ENCODE data around the gene ADIPOR2.

ADIPOR2 gene

GRCh38 chr12:1646569-1647284, 44.1 kb upstream of the ADIPOR2 start:
- DNase-seq (ENCODE audit: low read depth): no peak
- no peak for TF ChIP-seq CTCF (IDR thresholded peaks at IDR 0.05; ENCODE audit: control insufficient read depth, extremely low read depth, insufficient read depth)
- no peak overlapping the region for H3K4me3 ChIP-seq (ENCODE audit: low read depth, low read length)

- DNase-seq (ENCODE audit: low read depth): no peak
Measured at GRCh38 chr12:1647285-1647669, 43.6 kb upstream of the ADIPOR2 start.

GRCh38 chr12:1650260-1650977, 40.5 kb upstream of the ADIPOR2 start:
- no peak for TF ChIP-seq CTCF (IDR thresholded peaks at IDR 0.05; ENCODE audit: control insufficient read depth, extremely low read depth, insufficient read depth)
- no peak overlapping the region for H3K4me3 ChIP-seq (ENCODE audit: low read depth, low read length)
- no peak for DNase-seq (ENCODE audit: low read depth)

More at GRCh38 chr12:1647285-1647669, 43.6 kb upstream of the ADIPOR2 start:
- no peak overlapping the region for H3K4me3 ChIP-seq (ENCODE audit: low read depth, low read length)
- no peak for TF ChIP-seq CTCF (IDR thresholded peaks at IDR 0.05; ENCODE audit: control insufficient read depth, extremely low read depth, insufficient read depth)

GRCh38 chr12:1650978-1651361, 39.9 kb upstream of the ADIPOR2 start:
- TF ChIP-seq CTCF (IDR thresholded peaks at IDR 0.05; ENCODE audit: control insufficient read depth, extremely low read depth, insufficient read depth): no peak
- no peak overlapping the region for H3K4me3 ChIP-seq (ENCODE audit: low read depth, low read length)
- DNase-seq (ENCODE audit: low read depth): no peak

GRCh38 chr12:1651946-1652345, 38.9 kb upstream of the ADIPOR2 start:
- no peak overlapping the region for H3K4me3 ChIP-seq (ENCODE audit: low read depth, low read length)
- DNase-seq (ENCODE audit: low read depth): no peak
- TF ChIP-seq CTCF (IDR thresholded peaks at IDR 0.05; ENCODE audit: control insufficient read depth, extremely low read depth, insufficient read depth): no peak

GRCh38 chr12:1655225-1655788, 35.6 kb upstream of the ADIPOR2 start:
- no peak for DNase-seq (ENCODE audit: low read depth)
- no peak for TF ChIP-seq CTCF (IDR thresholded peaks at IDR 0.05; ENCODE audit: control insufficient read depth, extremely low read depth, insufficient read depth)
- no peak overlapping the region for H3K4me3 ChIP-seq (ENCODE audit: low read depth, low read length)
